ENCODE data around the gene ZCCHC17. TPM values are rescaled to one million over a fixed set of nuclear protein-coding genes. Genes with fewer than 3 reads are reported as not detected.

ZCCHC17 gene
- total and polyA plus RNA-seq, 7 donors: 9.6 to 48.8 (median 16.4) TPM

DNA sequence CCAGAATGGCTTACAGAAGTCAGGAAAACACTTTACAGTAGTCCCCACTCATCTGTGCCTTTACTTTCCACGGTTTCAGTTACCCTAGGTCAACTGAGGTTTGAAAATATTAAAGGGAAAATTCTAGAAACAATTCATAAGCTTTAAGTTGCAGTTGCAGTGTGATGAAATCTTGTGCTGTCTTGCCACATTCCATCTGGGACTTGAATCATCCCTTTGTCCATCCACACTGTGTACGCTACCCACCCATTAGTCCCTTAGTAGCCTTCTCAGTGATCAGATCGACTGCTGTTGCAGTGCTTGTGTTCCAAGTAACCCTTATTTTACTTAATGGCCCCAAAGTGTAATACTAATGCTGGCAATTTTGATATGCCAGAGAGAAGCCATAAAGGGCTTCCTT, 30.5 kb downstream of the ZCCHC17 start:
- WGBS, 3 donors: 75 to 85% (median 77%) methylated on average over 3 of the region's 3 CpGs
- H3K4me3 ChIP-seq: no peak overlapping the region
- H3K27me3 ChIP-seq (ENCODE audit: insufficient read depth in 3 of 3, low read length in 2 of 3): no peaks in the 10 kb centered on the region
- intact Hi-C loops (cut with DNase I): no loop called here
- peaks cover 0 to 15% of the 10 kb centered on the region in 2 donors for H3K36me3 ChIP-seq (ENCODE audit: insufficient read depth in 1 of 2, low read depth in 1 of 2)
- H3K27ac ChIP-seq: no peak overlapping the region
- DNase-seq: no peak
- no peaks in the 10 kb centered on the region for H3K9me3 ChIP-seq
- no peak for ATAC-seq
- H3K4me1 ChIP-seq: no peaks in the 10 kb centered on the region
- TF ChIP-seq, protein P1, sequence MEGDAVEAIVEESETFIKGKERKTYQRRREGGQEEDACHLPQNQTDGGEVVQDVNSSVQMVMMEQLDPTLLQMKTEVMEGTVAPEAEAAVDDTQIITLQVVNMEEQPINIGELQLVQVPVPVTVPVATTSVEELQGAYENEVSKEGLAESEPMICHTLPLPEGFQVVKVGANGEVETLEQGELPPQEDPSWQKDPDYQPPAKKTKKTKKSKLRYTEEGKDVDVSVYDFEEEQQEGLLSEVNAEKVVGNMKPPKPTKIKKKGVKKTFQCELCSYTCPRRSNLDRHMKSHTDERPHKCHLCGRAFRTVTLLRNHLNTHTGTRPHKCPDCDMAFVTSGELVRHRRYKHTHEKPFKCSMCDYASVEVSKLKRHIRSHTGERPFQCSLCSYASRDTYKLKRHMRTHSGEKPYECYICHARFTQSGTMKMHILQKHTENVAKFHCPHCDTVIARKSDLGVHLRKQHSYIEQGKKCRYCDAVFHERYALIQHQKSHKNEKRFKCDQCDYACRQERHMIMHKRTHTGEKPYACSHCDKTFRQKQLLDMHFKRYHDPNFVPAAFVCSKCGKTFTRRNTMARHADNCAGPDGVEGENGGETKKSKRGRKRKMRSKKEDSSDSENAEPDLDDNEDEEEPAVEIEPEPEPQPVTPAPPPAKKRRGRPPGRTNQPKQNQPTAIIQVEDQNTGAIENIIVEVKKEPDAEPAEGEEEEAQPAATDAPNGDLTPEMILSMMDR (IDR thresholded peaks at IDR 0.05): no peak

DNA sequence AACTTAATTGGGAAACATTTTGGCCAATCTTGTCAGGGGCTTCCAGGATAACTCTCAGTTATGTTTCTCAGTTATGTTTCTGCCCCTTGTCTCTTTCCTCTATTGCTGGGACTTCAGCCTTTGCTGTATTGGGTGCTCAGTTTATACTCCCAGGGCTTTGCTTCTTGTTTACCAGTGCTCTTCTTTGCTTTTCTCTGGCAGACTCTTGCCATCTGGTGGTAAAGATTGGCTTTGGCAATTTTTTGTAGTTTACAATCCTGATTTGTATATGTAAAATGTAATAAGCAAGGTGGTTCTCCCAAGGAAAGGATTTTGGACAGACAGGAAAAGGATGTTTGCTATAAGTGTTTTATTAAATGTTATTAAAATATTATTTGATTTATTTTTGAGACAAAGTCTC, 38.2 kb downstream of the ZCCHC17 start:
- ATAC-seq (peak in 3 of 4 donors; percentile 61 to 83 (median 69)), DNase-seq (no peak)
- Histone ChIP-seq H3K9me3 (no peaks in the 10 kb centered on the region), H3K27ac (no peak overlapping the region), H3K4me3 (no peak overlapping the region), H3K36me3 (ENCODE audit: insufficient read depth in 1 of 2, low read depth in 1 of 2) (peaks cover 0 to 32% of the 10 kb centered on the region in 2 donors), H3K4me1 (no peaks in the 10 kb centered on the region), H3K27me3 (ENCODE audit: insufficient read depth in 3 of 3, low read length in 2 of 3) (no peaks in the 10 kb centered on the region)
- TF ChIP-seq, protein P1 (IDR thresholded peaks at IDR 0.05): peak; percentile 61
- intact Hi-C loops (cut with DNase I): loop anchor here (1.0 to 2.0 kb wide), 2 partner anchors 150 kb away; no protein-coding TSS in a partner anchor

DNA sequence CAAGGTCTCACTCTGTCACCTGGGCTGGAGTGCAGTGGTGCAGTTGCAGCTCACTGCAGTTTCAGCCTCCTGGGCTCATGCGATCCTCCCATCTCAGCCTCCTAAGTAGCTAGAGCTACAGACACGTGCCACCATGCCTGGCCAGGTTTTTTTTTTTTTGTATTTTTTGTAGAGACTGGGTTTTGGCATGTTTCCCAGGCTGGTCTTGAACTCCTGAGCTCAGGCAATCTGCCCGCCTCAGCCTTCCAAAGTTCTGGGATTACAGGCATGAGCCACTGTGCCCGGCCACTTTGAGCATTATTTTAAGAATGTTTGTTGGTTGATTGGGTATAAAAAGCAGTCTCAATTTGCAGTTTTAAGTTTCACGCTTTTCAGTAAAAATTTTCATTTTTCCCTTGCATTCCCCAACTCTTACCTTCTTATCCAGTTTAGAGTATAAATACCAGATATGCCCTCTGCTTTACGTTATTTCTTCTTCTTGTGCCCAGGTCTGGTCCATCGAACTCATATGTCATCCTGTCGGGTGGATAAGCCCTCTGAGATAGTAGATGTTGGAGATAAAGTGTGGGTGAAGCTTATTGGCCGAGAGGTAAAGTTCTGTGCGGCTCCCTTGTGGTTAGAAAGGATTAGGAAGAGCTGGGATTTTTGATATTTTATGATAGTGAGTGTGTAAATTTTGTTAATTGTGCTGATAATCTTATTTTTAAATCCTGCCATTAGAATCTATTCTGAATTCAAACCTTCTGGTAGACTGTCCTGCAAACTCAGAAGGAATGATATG, 40.0 kb downstream of the ZCCHC17 start:
- DNase-seq (no peak), ATAC-seq (no peak)
- 79 to 87% (median 82%) methylated on average over 10 of the region's 10 CpGs for WGBS, 3 donors
- TF ChIP-seq, protein P1 (IDR thresholded peaks at IDR 0.05): no peak
- intact Hi-C loops (cut with DNase I): no loop called here
- Histone ChIP-seq H3K36me3 (ENCODE audit: insufficient read depth in 1 of 2, low read depth in 1 of 2) (peaks cover 0 to 39% of the 10 kb centered on the region in 2 donors), H3K27me3 (ENCODE audit: insufficient read depth in 3 of 3, low read length in 2 of 3) (no peaks in the 10 kb centered on the region), H3K4me1 (no peaks in the 10 kb centered on the region), H3K4me3 (no peak overlapping the region), H3K27ac (no peak overlapping the region), H3K9me3 (no peaks in the 10 kb centered on the region)

DNA sequence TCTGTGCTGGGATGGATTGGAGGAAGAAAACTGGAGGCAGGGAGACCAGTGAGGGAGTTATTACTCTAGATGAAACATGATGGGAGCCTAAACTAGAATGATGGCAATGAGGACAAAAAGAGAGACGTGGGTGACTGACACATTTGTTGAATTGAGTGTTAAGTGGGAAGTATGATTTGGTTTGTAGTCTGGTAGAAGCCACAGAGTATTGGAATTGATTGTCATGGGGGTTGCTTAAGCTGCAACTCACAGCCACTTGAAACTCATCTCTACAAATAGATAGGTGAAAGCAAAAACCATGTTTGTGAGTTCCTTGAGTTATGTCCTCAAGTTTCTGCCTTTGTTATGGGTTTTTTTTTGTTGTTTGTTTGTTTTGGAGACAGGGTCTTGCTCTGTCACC, 47.7 kb downstream of the ZCCHC17 start:
- ATAC-seq (no peak), DNase-seq (no peak)
- no peak overlapping the region for H3K27ac ChIP-seq
- no peaks in the 10 kb centered on the region for H3K4me1 ChIP-seq
- no peaks in the 10 kb centered on the region for H3K27me3 ChIP-seq (ENCODE audit: insufficient read depth in 3 of 3, low read length in 2 of 3)
- intact Hi-C loops (cut with DNase I): no loop called here
- H3K36me3 ChIP-seq (ENCODE audit: insufficient read depth in 1 of 2, low read depth in 1 of 2): peaks cover 3 to 54% of the 10 kb centered on the region in 2 donors
- 0 to 87% (median 53%) methylated on average over 1 of the region's 1 CpG for WGBS, 3 donors
- TF ChIP-seq, protein P1 (IDR thresholded peaks at IDR 0.05): no peak
- H3K4me3 ChIP-seq: no peak overlapping the region
- H3K9me3 ChIP-seq: no peaks in the 10 kb centered on the region

Data from psoas muscle (tissue), 8 donors.